ENCODE results near the gene SOWAHA. TPM values are rescaled to one million over a fixed set of nuclear protein-coding genes. Genes with fewer than 3 reads are reported as not detected.

The SOWAHA gene
- total and polyA plus RNA-seq, 7 donors: 0.01 to 0.06 TPM; not detected in 5

DNA sequence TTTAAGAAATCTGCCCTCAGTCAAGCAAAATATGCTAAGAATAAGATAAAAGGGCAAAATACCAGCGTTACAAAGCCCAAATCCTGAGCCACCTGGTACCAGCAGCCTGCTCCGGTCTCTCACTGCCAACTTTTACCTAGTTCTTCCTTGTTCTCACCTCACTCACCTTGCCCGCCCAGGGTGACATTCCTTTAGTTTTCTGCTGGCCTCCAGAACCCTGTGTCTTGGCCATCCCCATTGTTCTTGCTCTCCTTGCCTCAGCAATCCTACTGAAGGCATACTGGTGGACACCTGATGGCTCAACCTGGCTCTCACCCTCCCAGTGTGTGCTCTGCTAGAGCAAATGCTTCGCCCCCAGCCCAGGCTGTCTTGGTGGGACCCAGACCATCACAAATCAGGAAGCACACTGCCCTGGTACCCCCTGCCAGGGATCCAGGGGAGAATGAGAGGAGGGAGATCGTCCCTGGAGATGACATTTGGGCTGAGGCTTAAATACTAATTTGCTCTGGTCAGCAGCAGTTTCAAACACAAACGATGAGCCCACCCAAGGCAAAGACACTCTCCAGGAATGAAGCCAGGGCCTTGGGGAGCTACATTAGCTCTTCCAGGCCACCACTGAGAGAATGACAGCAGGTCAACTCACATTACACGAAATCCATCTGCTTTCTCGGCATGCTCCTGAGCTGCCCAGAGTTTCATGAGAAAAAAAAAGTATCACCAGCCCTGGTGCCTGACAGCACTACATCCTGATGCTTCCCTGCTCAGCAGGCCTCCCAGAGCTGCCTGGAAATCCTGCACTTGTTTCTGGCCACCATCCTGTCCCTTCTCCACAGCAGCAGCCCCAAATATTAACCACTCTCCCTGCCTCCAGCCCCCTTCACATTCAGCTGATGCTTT, 23.9 kb upstream of the SOWAHA start:
- no peaks in the 10 kb centered on the region for H3K36me3 ChIP-seq (ENCODE audit: insufficient read depth in 1 of 2, low read depth in 1 of 2)
- intact Hi-C loops (cut with DNase I): no loop called here
- ATAC-seq: peak in 1 of 4 donors; percentile 19

DNA sequence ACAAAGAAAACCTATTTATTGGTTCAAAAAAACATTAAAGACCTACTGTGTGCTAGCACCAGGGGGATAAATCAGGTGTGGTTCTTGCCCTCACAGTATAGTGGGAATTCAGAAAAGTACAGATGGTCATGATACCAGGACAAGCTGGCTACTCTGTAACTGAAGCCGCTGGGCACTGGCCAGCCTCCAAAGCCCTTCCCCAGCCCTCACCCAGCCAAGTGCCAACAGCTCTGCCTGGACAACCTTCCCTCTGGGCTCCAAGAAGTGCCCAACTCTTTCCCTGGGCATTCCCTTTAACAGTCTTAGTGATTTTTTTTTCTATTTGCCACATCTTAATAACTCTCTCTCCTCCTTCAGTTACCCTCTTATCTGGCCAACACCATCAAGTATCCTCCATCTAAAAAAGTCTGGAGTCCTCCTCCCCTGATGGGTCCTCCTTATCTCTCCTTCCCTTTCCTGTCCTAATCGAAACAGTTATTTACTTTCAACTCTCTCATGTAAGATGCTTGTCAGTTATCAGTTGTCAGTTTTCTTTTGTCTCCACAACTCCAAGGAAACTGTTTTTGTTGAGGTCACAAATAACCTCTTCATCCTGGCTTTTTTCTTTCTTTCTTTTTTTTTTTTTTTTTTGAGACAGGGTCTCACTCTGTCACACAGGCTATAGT, 22.8 kb upstream of the SOWAHA start:
- intact Hi-C loops (cut with DNase I): no loop called here
- no peaks in the 10 kb centered on the region for H3K9me3 ChIP-seq
- no peak for ATAC-seq

More for the DNA sequence above, 23.9 kb upstream of the SOWAHA start:
- DNase-seq: no peak
- Histone ChIP-seq H3K27me3 (ENCODE audit: insufficient read depth in 3 of 3, low read length in 2 of 3) (peaks cover 0 to 7% (median 0%) of the 10 kb centered on the region in 3 donors), H3K4me3 (no peak overlapping the region), H3K9me3 (no peaks in the 10 kb centered on the region), H3K4me1 (no peaks in the 10 kb centered on the region), H3K27ac (no peak overlapping the region)
- TF ChIP-seq, protein P1, sequence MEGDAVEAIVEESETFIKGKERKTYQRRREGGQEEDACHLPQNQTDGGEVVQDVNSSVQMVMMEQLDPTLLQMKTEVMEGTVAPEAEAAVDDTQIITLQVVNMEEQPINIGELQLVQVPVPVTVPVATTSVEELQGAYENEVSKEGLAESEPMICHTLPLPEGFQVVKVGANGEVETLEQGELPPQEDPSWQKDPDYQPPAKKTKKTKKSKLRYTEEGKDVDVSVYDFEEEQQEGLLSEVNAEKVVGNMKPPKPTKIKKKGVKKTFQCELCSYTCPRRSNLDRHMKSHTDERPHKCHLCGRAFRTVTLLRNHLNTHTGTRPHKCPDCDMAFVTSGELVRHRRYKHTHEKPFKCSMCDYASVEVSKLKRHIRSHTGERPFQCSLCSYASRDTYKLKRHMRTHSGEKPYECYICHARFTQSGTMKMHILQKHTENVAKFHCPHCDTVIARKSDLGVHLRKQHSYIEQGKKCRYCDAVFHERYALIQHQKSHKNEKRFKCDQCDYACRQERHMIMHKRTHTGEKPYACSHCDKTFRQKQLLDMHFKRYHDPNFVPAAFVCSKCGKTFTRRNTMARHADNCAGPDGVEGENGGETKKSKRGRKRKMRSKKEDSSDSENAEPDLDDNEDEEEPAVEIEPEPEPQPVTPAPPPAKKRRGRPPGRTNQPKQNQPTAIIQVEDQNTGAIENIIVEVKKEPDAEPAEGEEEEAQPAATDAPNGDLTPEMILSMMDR (IDR thresholded peaks at IDR 0.05): no peak
- 69 to 74% (median 71%) methylated on average over 8 of the region's 8 CpGs for WGBS, 3 donors

DNA sequence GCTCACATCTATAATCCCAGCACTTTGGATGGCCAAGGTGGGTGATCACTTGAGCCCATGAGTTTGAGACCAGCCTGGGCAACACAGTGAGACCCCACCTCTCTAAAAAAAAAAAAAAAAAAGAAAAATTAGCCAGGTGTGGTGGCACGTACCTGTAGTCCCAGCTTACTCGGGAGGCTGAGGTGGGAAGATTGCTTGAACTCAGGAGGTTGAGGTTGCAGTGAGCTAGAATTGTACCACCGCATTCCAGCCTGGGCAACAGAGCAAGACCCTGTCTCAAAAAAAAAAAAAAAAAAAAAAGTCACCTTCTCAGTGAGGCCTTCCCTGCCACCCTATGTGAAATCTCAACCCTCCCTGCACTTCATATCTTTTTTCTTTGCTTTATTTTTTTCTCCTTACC, 22.1 kb upstream of the SOWAHA start:
- Histone ChIP-seq H3K9me3 (no peaks in the 10 kb centered on the region), H3K4me3 (no peak overlapping the region), H3K4me1 (no peaks in the 10 kb centered on the region), H3K27me3 (ENCODE audit: insufficient read depth in 3 of 3, low read length in 2 of 3) (peaks cover 0 to 7% (median 0%) of the 10 kb centered on the region in 3 donors), H3K27ac (no peak overlapping the region), H3K36me3 (ENCODE audit: insufficient read depth in 1 of 2, low read depth in 1 of 2) (no peaks in the 10 kb centered on the region)
- DNase-seq (no peak), ATAC-seq (no peak)
- TF ChIP-seq, protein P1 (IDR thresholded peaks at IDR 0.05): no peak
- intact Hi-C loops (cut with DNase I): no loop called here
- 91 to 98% (median 96%) methylated on average over 3 of the region's 3 CpGs for WGBS, 3 donors

More for the DNA sequence above, 22.8 kb upstream of the SOWAHA start:
- Histone ChIP-seq H3K4me3 (no peak overlapping the region), H3K27ac (no peak overlapping the region), H3K36me3 (ENCODE audit: insufficient read depth in 1 of 2, low read depth in 1 of 2) (no peaks in the 10 kb centered on the region), H3K27me3 (ENCODE audit: insufficient read depth in 3 of 3, low read length in 2 of 3) (peaks cover 0 to 7% (median 0%) of the 10 kb centered on the region in 3 donors), H3K4me1 (no peaks in the 10 kb centered on the region)
- DNase-seq: no peak
- TF ChIP-seq, protein P1 (IDR thresholded peaks at IDR 0.05): no peak
- WGBS, 3 donors: 46 to 79% (median 50%) methylated on average over 2 of the region's 2 CpGs

DNA sequence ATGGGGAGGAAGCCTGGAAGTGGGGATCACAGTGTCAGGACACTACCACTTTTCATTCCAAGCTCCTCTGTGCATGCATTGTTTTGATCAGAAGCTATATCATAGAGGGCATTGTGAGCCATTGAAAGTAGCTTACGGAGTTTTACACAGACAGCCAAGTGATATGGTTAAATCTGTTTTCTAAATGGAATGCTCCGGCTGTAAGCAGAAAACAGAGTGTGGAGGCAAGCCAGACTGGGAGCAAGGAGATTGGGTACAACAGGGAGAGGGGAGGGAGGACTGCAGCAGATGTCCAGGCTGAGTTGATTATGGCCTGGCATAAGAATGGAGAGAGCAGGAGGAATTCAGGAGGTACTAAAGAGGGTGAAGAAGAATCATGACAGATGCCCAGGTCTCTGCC, 15.5 kb upstream of the SOWAHA start:
- ATAC-seq (no peak), DNase-seq (no peak)
- Histone ChIP-seq H3K4me1 (no peaks in the 10 kb centered on the region), H3K36me3 (ENCODE audit: insufficient read depth in 1 of 2, low read depth in 1 of 2) (no peaks in the 10 kb centered on the region), H3K9me3 (no peaks in the 10 kb centered on the region), H3K27ac (no peak overlapping the region), H3K27me3 (ENCODE audit: insufficient read depth in 3 of 3, low read length in 2 of 3) (no peaks in the 10 kb centered on the region), H3K4me3 (no peak overlapping the region)
- intact Hi-C loops (cut with DNase I): no loop called here
- TF ChIP-seq, protein P1 (IDR thresholded peaks at IDR 0.05): no peak
- WGBS, 3 donors: 44 to 51% (median 47%) methylated on average over 2 of the region's 2 CpGs
